ENCODE measurements around the gene PHC2. TPM values are rescaled to one million over a fixed set of nuclear protein-coding genes. Genes with fewer than 3 reads are reported as not detected.

PHC2 gene
- total and polyA plus RNA-seq, 2 of the 13 experiments (the other 11 are each of a cell fraction or from before 2014, with no cell fraction given): 52.5 to 84.9 TPM

DNA sequence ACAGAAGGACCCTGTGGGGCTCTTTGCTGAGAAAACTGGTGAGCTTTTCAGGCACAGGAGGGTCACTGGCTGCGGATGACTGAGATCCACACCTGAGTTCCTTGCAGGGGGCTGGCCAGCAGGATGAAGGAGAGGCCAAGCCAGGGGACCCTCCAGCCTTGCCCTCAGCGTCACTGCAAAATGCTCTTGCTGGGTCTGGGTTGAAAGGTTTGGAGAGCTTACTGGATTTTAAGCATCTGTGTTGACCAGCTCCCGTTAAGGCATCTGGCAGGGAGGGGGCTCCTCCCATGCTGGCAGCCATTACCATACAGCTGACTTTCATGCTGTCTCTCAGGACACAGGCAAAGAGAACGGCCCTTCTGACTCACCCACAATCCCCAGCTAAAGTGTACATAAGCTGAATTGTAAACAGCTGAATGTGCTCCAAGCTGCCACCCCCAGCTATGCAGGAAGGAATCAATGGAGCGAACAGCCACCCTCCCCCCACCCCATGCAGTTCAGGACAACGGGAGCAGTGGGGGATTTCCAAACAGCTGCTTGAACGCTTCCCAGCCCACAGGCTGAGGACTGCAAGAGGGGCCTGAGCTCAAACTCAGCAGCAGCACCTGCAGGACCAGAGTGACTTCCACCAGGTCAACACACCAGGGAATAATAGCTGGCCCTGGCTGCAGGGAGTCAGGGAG, 88.7 kb downstream of the PHC2 start (continued):
- TF ChIP-seq SRSF1 (optimal IDR thresholded peaks at IDR 0.05; ENCODE audit: low read depth, low read length) (no peak), JUN (CRISPR knock-in tag; IDR thresholded peaks at IDR 0.05) (peak; percentile 92), MED8 (CRISPR knock-in tag; IDR thresholded peaks at IDR 0.05; ENCODE audit: insufficient replicate concordance) (peak; percentile 94), ZNF598 (CRISPR knock-in tag; IDR thresholded peaks at IDR 0.05; ENCODE audit: borderline replicate concordance) (0 out of 2 replicates have a peak, but pooled peaks have one; percentile 42), NFE2 (CRISPR knock-in tag; IDR thresholded peaks at IDR 0.05) (no peak), ZNF605 (CRISPR knock-in tag; IDR thresholded peaks at IDR 0.05) (peak; percentile 95), ARHGAP35 (CRISPR knock-in tag; IDR thresholded peaks at IDR 0.05; ENCODE audit: borderline replicate concordance) (no peak), ZNF354B (CRISPR knock-in tag; IDR thresholded peaks at IDR 0.05) (no peak), ELF4 (CRISPR knock-in tag; IDR thresholded peaks at IDR 0.05; ENCODE audit: borderline replicate concordance) (no peak), CHD4 (IDR thresholded peaks at IDR 0.05; ENCODE audit: borderline replicate concordance, low read length) (no peak), TSC22D2 (CRISPR knock-in tag; IDR thresholded peaks at IDR 0.05; ENCODE audit: borderline replicate concordance) (no peak), ZFP62 (CRISPR knock-in tag; IDR thresholded peaks at IDR 0.05) (no peak), TBP (CRISPR knock-in tag; IDR thresholded peaks at IDR 0.05) (no peak), ZNF33B (CRISPR knock-in tag; IDR thresholded peaks at IDR 0.05) (no peak), MAFF (IDR thresholded peaks at IDR 0.05; ENCODE audit: low read depth, low read length) (0 out of 2 replicates have a peak, but pooled peaks have one; percentile 45), FOXM1 (CRISPR knock-in tag; IDR thresholded peaks at IDR 0.05) (no peak), ZNF629 (CRISPR knock-in tag; conservative IDR thresholded peaks at IDR 0.05) (0 out of 2 replicates have a peak, but pooled peaks have one; percentile 34), ZNF10 (CRISPR knock-in tag; IDR thresholded peaks at IDR 0.05; ENCODE audit: borderline replicate concordance, low read depth) (no peak), SRSF4 (IDR thresholded peaks at IDR 0.05; ENCODE audit: low read depth, low read length, poor library complexity, severe bottlenecking) (no peak)
- TF ChIP-seq, protein P1, sequence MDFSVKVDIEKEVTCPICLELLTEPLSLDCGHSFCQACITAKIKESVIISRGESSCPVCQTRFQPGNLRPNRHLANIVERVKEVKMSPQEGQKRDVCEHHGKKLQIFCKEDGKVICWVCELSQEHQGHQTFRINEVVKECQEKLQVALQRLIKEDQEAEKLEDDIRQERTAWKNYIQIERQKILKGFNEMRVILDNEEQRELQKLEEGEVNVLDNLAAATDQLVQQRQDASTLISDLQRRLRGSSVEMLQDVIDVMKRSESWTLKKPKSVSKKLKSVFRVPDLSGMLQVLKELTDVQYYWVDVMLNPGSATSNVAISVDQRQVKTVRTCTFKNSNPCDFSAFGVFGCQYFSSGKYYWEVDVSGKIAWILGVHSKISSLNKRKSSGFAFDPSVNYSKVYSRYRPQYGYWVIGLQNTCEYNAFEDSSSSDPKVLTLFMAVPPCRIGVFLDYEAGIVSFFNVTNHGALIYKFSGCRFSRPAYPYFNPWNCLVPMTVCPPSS (IDR thresholded peaks at IDR 0.05): no peak
- TF ChIP-seq, protein P2, sequence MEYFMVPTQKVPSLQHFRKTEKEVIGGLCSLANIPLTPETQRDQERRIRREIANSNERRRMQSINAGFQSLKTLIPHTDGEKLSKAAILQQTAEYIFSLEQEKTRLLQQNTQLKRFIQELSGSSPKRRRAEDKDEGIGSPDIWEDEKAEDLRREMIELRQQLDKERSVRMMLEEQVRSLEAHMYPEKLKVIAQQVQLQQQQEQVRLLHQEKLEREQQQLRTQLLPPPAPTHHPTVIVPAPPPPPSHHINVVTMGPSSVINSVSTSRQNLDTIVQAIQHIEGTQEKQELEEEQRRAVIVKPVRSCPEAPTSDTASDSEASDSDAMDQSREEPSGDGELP (IDR thresholded peaks at IDR 0.05; ENCODE audit: borderline replicate concordance, low read depth): peak; percentile 99
- TF ChIP-seq, protein P3, sequence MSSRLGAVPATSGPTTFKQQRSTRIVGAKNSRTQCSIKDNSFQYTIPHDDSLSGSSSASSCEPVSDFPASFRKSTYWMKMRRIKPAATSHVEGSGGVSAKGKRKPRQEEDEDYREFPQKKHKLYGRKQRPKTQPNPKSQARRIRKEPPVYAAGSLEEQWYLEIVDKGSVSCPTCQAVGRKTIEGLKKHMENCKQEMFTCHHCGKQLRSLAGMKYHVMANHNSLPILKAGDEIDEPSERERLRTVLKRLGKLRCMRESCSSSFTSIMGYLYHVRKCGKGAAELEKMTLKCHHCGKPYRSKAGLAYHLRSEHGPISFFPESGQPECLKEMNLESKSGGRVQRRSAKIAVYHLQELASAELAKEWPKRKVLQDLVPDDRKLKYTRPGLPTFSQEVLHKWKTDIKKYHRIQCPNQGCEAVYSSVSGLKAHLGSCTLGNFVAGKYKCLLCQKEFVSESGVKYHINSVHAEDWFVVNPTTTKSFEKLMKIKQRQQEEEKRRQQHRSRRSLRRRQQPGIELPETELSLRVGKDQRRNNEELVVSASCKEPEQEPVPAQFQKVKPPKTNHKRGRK (CRISPR knock-in tag; IDR thresholded peaks at IDR 0.05): no peak
- TF ChIP-seq, protein P4, sequence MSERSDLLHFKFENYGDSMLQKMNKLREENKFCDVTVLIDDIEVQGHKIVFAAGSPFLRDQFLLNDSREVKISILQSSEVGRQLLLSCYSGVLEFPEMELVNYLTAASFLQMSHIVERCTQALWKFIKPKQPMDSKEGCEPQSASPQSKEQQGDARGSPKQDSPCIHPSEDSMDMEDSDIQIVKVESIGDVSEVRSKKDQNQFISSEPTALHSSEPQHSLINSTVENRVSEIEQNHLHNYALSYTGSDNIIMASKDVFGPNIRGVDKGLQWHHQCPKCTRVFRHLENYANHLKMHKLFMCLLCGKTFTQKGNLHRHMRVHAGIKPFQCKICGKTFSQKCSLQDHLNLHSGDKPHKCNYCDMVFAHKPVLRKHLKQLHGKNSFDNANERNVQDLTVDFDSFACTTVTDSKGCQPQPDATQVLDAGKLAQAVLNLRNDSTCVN (CRISPR knock-in tag; IDR thresholded peaks at IDR 0.05; ENCODE audit: borderline replicate concordance): no peak; the same call in 1 of the 2 replicates
- TF ChIP-seq, protein P5, sequence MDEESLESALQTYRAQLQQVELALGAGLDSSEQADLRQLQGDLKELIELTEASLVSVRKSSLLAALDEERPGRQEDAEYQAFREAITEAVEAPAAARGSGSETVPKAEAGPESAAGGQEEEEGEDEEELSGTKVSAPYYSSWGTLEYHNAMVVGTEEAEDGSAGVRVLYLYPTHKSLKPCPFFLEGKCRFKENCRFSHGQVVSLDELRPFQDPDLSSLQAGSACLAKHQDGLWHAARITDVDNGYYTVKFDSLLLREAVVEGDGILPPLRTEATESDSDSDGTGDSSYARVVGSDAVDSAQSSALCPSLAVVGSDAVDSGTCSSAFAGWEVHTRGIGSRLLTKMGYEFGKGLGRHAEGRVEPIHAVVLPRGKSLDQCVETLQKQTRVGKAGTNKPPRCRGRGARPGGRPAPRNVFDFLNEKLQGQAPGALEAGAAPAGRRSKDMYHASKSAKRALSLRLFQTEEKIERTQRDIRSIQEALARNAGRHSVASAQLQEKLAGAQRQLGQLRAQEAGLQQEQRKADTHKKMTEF (CRISPR knock-in tag; IDR thresholded peaks at IDR 0.05): peak; percentile 93

Data from HepG2 (cell line).